IMR-90 (cell line): Measurements from ENCODE around the gene GOLT1B. TPM values are rescaled to one million over a fixed set of nuclear protein-coding genes. Genes with fewer than 3 reads are reported as not detected.

ENCODE experiments used
- ATAC-seq: fragments of 200-7000 bp; cut with Tn5 transposase; 2 replicates; pipeline ENCODE4 v1.9.1; 2020; ENCODE audit warnings: low read depth, mild to moderate bottlenecking, moderate library complexity
- BruUV-seq: library from RNA; stranded (reverse); fragments of 400-500 nt; replicated peaks from 2 replicates; lab custom pipeline; 2021; lab: Mats Ljungman, UMichigan
- CTCF ChIA-PET: fragments of 300-600 bp; formaldehyde crosslinking; extraction: SDS; loops from one replicate; lab custom pipeline; 2021; ENCODE audit warnings: antibody characterized with exemption; lab: Yijun Ruan, JAX
- POLR2A ChIA-PET: fragments of 300-600 bp; sonication (Branson Sonifier 250); formaldehyde crosslinking; loops from one replicate; lab custom pipeline; 2022; ENCODE audit warnings: antibody characterized with exemption; ENCODE audit not compliant: unreplicated experiment; lab: Charles Lee
- DNase-seq: peaks from one replicate; pipeline ENCODE4 v3.0.0; 2013
- H2AFZ ChIP-seq: replicated peaks from 2 replicates; pipeline ENCODE3; 2013; ENCODE audit warnings: low read length, mild to moderate bottlenecking; ENCODE audit not compliant: poor library complexity
- H2AK5ac ChIP-seq: 2 replicates; pipeline ENCODE4 v1.6.1; 2013; ENCODE audit warnings: low read depth, low read length, inconsistent platforms
- H2AK9ac ChIP-seq: replicated peaks from 2 replicates; pipeline ENCODE3; 2013; ENCODE audit warnings: mild to moderate bottlenecking, low read depth, low read length, moderate library complexity; ENCODE audit not compliant: poor library complexity
- H2BK120ac ChIP-seq: 2 replicates; pipeline ENCODE4 v1.6.1; 2013; ENCODE audit warnings: low read depth, low read length, inconsistent platforms
- H2BK15ac ChIP-seq: 3 replicates; pipeline ENCODE4 v1.6.1; 2013; ENCODE audit warnings: low read depth, low read length, inconsistent platforms
- H2BK20ac ChIP-seq: 2 replicates; pipeline ENCODE4 v1.6.1; 2013; ENCODE audit warnings: low read depth, mild to moderate bottlenecking, inconsistent platforms, low read length, moderate library complexity
- H2BK5ac ChIP-seq: 2 replicates; pipeline ENCODE4 v1.6.1; 2013; ENCODE audit warnings: mild to moderate bottlenecking, low read depth, low read length, inconsistent platforms; ENCODE audit not compliant: poor library complexity, severe bottlenecking
- H3K14ac ChIP-seq: replicated peaks from 2 replicates; pipeline ENCODE4 v1.6.1; 2013; ENCODE audit warnings: low read depth, low read length, inconsistent platforms
- H3K18ac ChIP-seq: 2 replicates; pipeline ENCODE4 v1.6.1; 2013; ENCODE audit warnings: low read depth, low read length, control low read depth
- H3K23ac ChIP-seq: 2 replicates; pipeline ENCODE4 v1.6.1; 2013; ENCODE audit warnings: low read depth, low read length, inconsistent platforms
- H3K27ac ChIP-seq: 2 replicates; pipeline ENCODE4 v1.5.1; 2013; ENCODE audit warnings: mild to moderate bottlenecking, control low read depth, low read length; ENCODE audit not compliant: insufficient read depth
- H3K27me3 ChIP-seq: 2 replicates; pipeline ENCODE4 v1.6.1; 2013; ENCODE audit warnings: low read length; ENCODE audit not compliant: control insufficient read depth, insufficient read depth
- H3K36me3 ChIP-seq: 2 replicates; pipeline ENCODE4 v1.6.1; 2013; ENCODE audit warnings: low read length, mixed read lengths; ENCODE audit not compliant: control insufficient read depth, insufficient read depth
- H3K4ac ChIP-seq: 2 replicates; pipeline ENCODE4 v1.6.1; 2013; ENCODE audit warnings: low read depth, low read length, inconsistent platforms
- H3K4me1 ChIP-seq: 2 replicates; pipeline ENCODE4 v1.6.1; 2013; ENCODE audit warnings: low read length, mixed read lengths; ENCODE audit not compliant: control insufficient read depth, insufficient read depth
- H3K4me2 ChIP-seq: 2 replicates; pipeline ENCODE4 v1.6.1; 2013; ENCODE audit warnings: low read depth, mild to moderate bottlenecking, control low read depth, low read length, moderate library complexity
- H3K4me3 ChIP-seq: 2 replicates; pipeline ENCODE4 v1.5.1; 2013; ENCODE audit warnings: low read depth, mild to moderate bottlenecking, control low read depth, low read length, moderate library complexity; ENCODE audit not compliant: insufficient read depth
- H3K56ac ChIP-seq: 2 replicates; pipeline ENCODE4 v1.6.1; 2013; ENCODE audit warnings: low read length, inconsistent platforms; ENCODE audit not compliant: insufficient read depth; ENCODE audit errors: extremely low read depth
- H3K79me1 ChIP-seq, 2 experiments: 2 replicates each; pipeline ENCODE4 v1.6.1; 2013; ENCODE audit warnings: low read length in 2 of 2, inconsistent platforms in 1 of 2, low read depth in 1 of 2
- H3K9ac ChIP-seq: 2 replicates; pipeline ENCODE4 v1.6.1; 2013; ENCODE audit warnings: low read depth, low read length, control low read depth
- H3K9me1 ChIP-seq: 2 replicates; pipeline ENCODE4 v1.6.1; 2013; ENCODE audit warnings: low read length, inconsistent platforms; ENCODE audit not compliant: insufficient read depth
- H3K9me3 ChIP-seq: 2 replicates; pipeline ENCODE4 v1.6.1; 2013; ENCODE audit warnings: low read length; ENCODE audit not compliant: control insufficient read depth, insufficient read depth
- H4K20me1 ChIP-seq: 2 replicates; pipeline ENCODE4 v1.6.1; 2013; ENCODE audit warnings: low read length, inconsistent platforms; ENCODE audit not compliant: insufficient read depth
- H4K5ac ChIP-seq: 2 replicates; pipeline ENCODE4 v1.6.1; 2013; ENCODE audit warnings: mild to moderate bottlenecking, low read depth, low read length, control low read depth
- H4K8ac ChIP-seq, 2 experiments: 2 replicates each; pipeline ENCODE4 v1.6.1; 2013; ENCODE audit warnings: low read depth in 2 of 2, low read length in 2 of 2, control low read depth in 1 of 2, inconsistent platforms in 1 of 2
- H4K91ac ChIP-seq: 2 replicates; pipeline ENCODE4 v1.6.1; 2013; ENCODE audit warnings: low read depth, low read length, inconsistent platforms; ENCODE audit not compliant: insufficient read depth
- CEBPB ChIP-seq: IDR thresholded peaks from 2 replicates; pipeline ENCODE4 v1.6.1; 2012; ENCODE audit warnings: low read depth, low read length, improper control_type of control experiment
- ELK1 ChIP-seq: fragments of 150-350 bp; IDR thresholded peaks from 2 replicates; pipeline ENCODE4 v1.6.1; 2016; ENCODE audit warnings: low read depth, mild to moderate bottlenecking, low read length, moderate library complexity, borderline replicate concordance
- WGBS, 2 experiments: methylation state at CpG; one replicate each; pipeline versions ENCODE4 v1.1.5 to v1.1.7; 2013; ENCODE audit warnings: missing lambda C conversion rate in 2 of 2; ENCODE audit not compliant: insufficient read length in 1 of 2; ENCODE audit errors: extremely low coverage in 2 of 2; 5-methylcytosine and 5-hydroxymethylcytosine counted together
- dilution Hi-C: fragments of 300-500 bp; cut with HindIII; formaldehyde crosslinking; loops from one replicate; pipeline ENCODE4 v1.14.3; 2018; ENCODE audit warnings: low sequenced_read_pairs; ENCODE audit not compliant: unreplicated experiment
- in situ Hi-C: fragments of 300-500 bp; cut with MboI; formaldehyde crosslinking; loops from 3 replicates; pipeline ENCODE4 v1.14.3; 2019; ENCODE audit warnings: low sequenced_read_pairs, inconsistent platforms, mixed read lengths
- intact Hi-C: fragments of 100-400 bp; cut with micrococcal nuclease; formaldehyde crosslinking; loops from 2 replicates; pipeline ENCODE4 v1.10.0; 2022
- polyA plus RNA-seq, 3 experiments: library from polyadenylated mRNA; depleted of rRNA; stranded (reverse); fragments of >200 nt; gene quantifications; 2 replicates each; pipeline ENCODE4 v1.2.3, GENCODE V29; 2012; ENCODE audit warnings: low replicate concordance in 1 of 3
- total RNA-seq: library from RNA; depleted of rRNA; stranded (reverse); fragments of >200 nt; gene quantifications from 2 replicates; pipeline ENCODE4 v1.2.3, GENCODE V29; 2012

GOLT1B gene
- total and polyA plus RNA-seq, 2 of the 4 experiments (the other 2 are of a cell fraction) = 27.2 to 50.5 TPM

GRCh38 chr12:21526053-21526452 lies 24.5 kb downstream of the GOLT1B start, which contains the start of gene SPX:
TSS of gene SPX (plus strand) at chr12:21526296. CDS start at chr12:21526473, 177 bp downstream.
- Histone ChIP-seq H3K4me2 (peak within 1 kb of the TSS; percentile 84), H2BK5ac (no peak within 1 kb of the TSS), H3K18ac (no peak within 1 kb of the TSS), H4K20me1 (no peaks in the 10 kb centered on the region), H2BK20ac (no peak within 1 kb of the TSS), H3K56ac (no peak within 1 kb of the TSS), H2BK15ac (no peak within 1 kb of the TSS), H4K8ac (no peak within 1 kb of the TSS), H2AK5ac (no peak within 1 kb of the TSS), H4K5ac (no peak within 1 kb of the TSS), H3K23ac (no peak within 1 kb of the TSS), H3K79me1 (no peaks in the 10 kb centered on the region), H2BK120ac (no peak within 1 kb of the TSS), H3K4me1 (no peaks in the 10 kb centered on the region), H3K9me1 (no peaks in the 10 kb centered on the region), H2AFZ (no peak within 1 kb of the TSS), H3K27me3 (peaks cover 15% of the 10 kb centered on the region), H3K27ac (no peak within 1 kb of the TSS), H3K14ac (no peak within 1 kb of the TSS), H3K4ac (no peak within 1 kb of the TSS), H3K4me3 (no peak within 1 kb of the TSS), H3K36me3 (no peaks in the 10 kb centered on the region), H3K9ac (no peak within 1 kb of the TSS), H4K91ac (no peak within 1 kb of the TSS), H3K9me3 (no peaks in the 10 kb centered on the region), H2AK9ac (no peak within 1 kb of the TSS)
- peak; percentile 26 for DNase-seq
- dilution Hi-C loops (no loop called here), in situ Hi-C loops (no loop called here), intact Hi-C loops (no loop called here)
- BruUV-seq = no TSS peak
- no CpG with 5 or more reads among the region's 1 CpG for WGBS, 2 experiments
- TF ChIP-seq CEBPB (peak; percentile 63; the same call in 1 of the 2 replicates), ELK1 (no peak)
- ChIA-PET CTCF (no interaction called here), POLR2A (no interaction called here)
- no peak for ATAC-seq
